Measurements from ENCODE around the gene UTP11.

DNA sequence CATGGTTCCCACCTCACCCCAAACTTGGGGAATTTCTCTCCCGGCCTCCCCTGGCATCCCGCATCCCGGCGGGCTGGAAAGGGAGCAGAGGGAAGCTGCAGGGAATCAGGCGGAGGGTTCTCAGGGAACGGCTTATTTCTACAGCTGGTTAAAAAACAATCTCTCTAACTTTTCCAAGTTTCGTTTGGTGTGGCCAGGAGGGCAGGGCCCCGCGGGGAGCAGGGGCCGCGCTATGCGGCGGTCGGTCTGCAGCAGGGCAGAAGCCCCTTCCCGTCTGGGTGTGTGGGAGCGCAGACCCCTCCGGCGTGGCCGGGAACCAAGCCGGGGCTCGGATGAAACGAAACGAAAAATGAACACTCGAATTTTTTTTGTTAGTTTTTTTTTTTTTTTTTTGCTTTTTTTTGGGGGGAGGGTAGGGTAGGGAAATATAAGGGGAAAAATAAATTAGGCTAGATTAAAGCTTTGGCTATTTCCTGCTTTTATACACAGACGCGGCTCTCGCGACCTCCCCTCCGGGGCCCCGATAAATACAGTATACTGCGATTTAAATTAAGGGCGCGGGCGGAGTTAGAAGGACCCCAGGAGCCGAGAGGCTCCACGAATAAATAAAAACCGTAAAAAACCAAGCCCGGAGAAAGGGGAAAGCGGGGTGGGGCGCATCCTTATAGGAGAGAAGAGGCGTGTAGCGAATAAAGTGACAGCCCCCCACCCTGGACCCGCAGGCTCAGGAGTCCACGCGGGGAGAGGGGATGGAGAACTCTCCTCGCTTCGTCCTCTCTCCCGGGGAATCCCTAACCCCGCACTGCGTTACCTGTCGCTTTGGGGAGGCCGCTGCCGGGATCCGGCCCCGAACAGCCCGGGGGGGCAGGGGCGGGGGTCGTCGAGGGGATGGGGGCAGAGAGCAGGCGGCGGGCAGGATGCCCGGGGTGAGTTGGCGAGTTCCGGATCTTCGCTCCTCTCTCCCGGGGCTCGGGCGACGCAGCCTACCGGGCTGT, 32.0 kb downstream of the UTP11 start:
- TF ChIP-seq POLR2A (IDR thresholded peaks at IDR 0.05): no peak
- TF ChIP-seq, protein P1, sequence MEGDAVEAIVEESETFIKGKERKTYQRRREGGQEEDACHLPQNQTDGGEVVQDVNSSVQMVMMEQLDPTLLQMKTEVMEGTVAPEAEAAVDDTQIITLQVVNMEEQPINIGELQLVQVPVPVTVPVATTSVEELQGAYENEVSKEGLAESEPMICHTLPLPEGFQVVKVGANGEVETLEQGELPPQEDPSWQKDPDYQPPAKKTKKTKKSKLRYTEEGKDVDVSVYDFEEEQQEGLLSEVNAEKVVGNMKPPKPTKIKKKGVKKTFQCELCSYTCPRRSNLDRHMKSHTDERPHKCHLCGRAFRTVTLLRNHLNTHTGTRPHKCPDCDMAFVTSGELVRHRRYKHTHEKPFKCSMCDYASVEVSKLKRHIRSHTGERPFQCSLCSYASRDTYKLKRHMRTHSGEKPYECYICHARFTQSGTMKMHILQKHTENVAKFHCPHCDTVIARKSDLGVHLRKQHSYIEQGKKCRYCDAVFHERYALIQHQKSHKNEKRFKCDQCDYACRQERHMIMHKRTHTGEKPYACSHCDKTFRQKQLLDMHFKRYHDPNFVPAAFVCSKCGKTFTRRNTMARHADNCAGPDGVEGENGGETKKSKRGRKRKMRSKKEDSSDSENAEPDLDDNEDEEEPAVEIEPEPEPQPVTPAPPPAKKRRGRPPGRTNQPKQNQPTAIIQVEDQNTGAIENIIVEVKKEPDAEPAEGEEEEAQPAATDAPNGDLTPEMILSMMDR (IDR thresholded peaks at IDR 0.05): no peak
